HG03175 (cell line): ENCODE results near the gene CNEP1R1.
A peak's percentile ranks its signal among the peaks of the same experiment; 100 is the strongest.

Experiments
- ATAC-seq: cut with Tn5 transposase; IDR thresholded peaks from one replicate; pipeline ENCODE4 v1.9.1; 2021; ENCODE audit warnings: mild to moderate bottlenecking, moderate library complexity; ENCODE audit not compliant: unreplicated experiment

CNEP1R1 gene

GRCh38 chr16:50059669-50060068 is 34.6 kb downstream of the CNEP1R1 start:
- ATAC-seq, result no peak

- no peak for ATAC-seq
Measured at GRCh38 chr16:50061326-50061725, 36.3 kb downstream of the CNEP1R1 start.

- no peak for ATAC-seq
Measured at GRCh38 chr16:50065241-50065623, 40.2 kb downstream of the CNEP1R1 start.

- ATAC-seq, result peak; percentile 84
Measured at GRCh38 chr16:50065624-50066481, 40.8 kb downstream of the CNEP1R1 start, which contains the start of gene HEATR3. Gene HEATR3 (plus strand): TSS chr16:50065970. CDS start chr16:50066132, 162 bp downstream.

- ATAC-seq, result no peak
Measured at GRCh38 chr16:50066482-50067289, 41.7 kb downstream of the CNEP1R1 start.

GRCh38 chr16:50067290-50067853 is 42.3 kb downstream of the CNEP1R1 start:
- ATAC-seq, result peak; percentile 34

GRCh38 chr16:50068550-50068949 is 43.5 kb downstream of the CNEP1R1 start:
- ATAC-seq, result no peak

- no peak for ATAC-seq
Measured at GRCh38 chr16:50069060-50069459, 44.0 kb downstream of the CNEP1R1 start.

GRCh38 chr16:50071075-50071671 is 46.1 kb downstream of the CNEP1R1 start:
- ATAC-seq, result no peak

GRCh38 chr16:50072730-50073129 is 47.7 kb downstream of the CNEP1R1 start:
- no peak for ATAC-seq

- no peak for ATAC-seq
Measured at GRCh38 chr16:50079397-50080140, 54.5 kb downstream of the CNEP1R1 start.

- ATAC-seq, result no peak
Measured at GRCh38 chr16:50081428-50082018, 56.5 kb downstream of the CNEP1R1 start.

GRCh38 chr16:50083996-50084395 is 59.0 kb downstream of the CNEP1R1 start:
- no peak for ATAC-seq

GRCh38 chr16:50086176-50086575 is 61.2 kb downstream of the CNEP1R1 start:
- no peak for ATAC-seq
